NCI-H82 (cell line): ENCODE results near the gene LONP2.

Experiments
- DNase-seq: peaks from one replicate; lab custom pipeline; 2025; lab: John Stamatoyannopoulos, UW

The LONP2 gene, protein sequence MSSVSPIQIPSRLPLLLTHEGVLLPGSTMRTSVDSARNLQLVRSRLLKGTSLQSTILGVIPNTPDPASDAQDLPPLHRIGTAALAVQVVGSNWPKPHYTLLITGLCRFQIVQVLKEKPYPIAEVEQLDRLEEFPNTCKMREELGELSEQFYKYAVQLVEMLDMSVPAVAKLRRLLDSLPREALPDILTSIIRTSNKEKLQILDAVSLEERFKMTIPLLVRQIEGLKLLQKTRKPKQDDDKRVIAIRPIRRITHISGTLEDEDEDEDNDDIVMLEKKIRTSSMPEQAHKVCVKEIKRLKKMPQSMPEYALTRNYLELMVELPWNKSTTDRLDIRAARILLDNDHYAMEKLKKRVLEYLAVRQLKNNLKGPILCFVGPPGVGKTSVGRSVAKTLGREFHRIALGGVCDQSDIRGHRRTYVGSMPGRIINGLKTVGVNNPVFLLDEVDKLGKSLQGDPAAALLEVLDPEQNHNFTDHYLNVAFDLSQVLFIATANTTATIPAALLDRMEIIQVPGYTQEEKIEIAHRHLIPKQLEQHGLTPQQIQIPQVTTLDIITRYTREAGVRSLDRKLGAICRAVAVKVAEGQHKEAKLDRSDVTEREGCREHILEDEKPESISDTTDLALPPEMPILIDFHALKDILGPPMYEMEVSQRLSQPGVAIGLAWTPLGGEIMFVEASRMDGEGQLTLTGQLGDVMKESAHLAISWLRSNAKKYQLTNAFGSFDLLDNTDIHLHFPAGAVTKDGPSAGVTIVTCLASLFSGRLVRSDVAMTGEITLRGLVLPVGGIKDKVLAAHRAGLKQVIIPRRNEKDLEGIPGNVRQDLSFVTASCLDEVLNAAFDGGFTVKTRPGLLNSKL

DNA sequence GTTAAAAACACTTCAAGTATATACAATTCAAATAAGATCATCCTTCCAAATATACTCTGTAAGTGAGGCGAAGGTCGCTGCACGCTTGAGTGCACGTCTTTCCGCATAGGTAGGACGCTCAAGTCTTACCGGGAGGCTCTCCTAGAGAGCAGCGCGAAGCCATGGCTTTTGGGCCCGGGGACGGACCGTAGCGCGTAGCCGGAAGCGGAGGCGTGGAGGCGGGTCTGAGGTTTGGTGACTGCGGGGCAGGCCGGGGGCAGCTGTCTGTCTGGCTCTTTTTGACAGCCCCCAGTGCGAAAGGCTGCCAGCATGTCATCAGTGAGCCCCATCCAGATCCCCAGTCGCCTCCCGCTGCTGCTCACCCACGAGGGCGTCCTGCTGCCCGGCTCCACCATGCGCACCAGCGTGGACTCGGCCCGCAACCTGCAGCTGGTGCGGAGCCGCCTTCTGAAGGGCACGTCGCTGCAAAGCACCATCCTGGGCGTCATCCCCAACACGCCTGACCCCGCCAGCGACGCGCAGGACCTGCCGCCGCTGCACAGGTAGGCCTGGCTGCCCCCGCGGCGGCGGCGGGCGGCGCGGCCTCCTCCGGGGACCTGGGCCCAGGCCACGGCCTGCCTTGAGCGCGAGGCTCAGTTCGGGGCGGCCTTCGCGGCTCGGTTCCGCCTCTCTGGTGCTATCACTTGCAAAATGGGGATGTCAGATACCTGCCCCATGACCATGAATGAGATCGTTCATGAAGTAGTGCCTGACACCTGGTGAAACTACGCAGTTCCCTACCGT is at the start of gene LONP2:
Gene LONP2, plus strand, starts transcription at position 221 of the 783 bp plus-strand sequence. Its CDS starts 89 bp downstream, at position 310.
- peak; percentile 91 for DNase-seq

DNA sequence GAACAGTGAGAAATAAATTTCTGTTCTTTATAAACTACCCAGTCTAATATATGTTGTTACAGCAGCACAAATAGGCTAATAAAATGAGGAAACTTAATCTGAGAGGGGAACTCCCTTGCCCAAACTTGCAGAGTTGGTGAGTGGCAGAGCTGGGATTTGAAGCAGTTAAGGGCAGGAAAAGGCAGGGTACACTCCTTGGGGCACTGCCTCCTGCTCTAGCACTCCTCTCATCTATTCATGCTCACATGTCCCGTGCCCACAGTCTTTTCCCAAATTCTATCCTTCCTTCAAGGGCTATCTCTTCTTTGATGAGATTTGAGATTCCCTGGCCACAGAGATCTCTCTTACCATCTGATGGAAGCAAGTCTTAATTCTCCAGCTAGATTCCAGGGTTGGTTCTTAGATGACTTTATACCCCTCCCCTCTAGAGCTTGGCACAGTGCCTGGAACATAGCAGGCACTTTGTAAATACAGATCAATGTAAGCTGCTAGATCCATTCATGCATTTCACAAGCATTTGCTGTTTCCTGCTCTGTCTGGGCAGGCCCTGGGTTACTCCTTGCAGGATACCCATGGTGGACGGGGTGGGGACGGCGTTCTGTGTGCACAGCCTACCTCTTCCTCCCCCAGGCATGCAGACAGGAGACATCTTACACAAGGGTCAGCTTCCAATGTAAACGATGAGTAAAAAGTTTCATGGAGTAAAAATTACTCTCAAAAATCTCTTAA is 49.1 kb upstream of the LONP2 start:
- DNase-seq = peak; percentile 78

DNA sequence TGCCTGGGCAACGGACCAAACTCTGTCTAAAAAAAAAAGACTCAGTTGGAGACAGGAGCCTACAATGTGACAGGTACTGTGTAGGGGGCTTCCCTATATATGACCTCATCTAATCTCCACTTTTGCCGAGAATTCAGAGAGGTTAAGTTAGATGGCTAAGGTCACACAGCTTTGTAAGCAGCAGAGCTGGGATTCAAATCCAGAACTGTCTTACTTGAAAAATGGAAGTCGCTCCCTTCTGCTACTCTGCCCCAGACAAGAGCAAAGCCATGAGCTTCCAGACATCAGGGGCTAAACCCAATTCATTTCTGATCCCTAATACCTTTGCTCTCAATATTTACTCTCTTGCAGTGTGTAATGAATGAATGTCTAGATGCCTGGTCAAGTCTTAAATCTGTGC is 46.8 kb upstream of the LONP2 start:
- DNase-seq = no peak

DNA sequence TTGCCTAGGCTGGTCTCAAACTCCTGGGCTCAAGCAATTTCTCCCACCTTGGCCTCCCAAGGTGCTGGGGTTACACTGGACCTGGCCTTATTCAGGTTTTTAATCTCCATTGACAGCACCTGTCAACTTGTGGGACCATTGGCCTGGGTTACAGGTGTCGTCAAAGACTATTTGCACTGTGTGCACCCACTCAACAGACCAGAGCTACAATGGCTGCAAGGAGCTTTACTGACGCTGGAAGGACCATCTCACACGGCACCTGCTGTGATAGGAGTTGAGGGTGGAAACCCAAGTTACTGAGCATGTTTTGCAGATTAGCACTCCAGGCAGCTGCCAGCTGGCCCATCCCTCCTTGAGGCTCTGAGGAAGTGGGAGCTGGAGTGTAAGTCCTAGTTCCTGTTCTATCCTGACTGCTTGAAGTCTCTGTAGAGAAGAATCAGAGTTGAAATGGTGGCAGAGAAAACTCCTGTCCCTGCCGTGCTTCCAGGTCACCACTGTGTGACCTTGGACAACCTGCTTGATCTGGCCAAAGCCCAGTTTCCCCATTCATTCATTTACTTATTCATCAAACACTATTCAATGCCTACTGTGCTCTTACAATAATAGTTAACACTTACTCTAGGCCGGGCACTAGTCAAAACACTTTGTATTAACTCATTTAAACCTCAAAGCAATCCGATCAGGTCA is 42.4 kb upstream of the LONP2 start:
- DNase-seq = peak; percentile 60

DNA sequence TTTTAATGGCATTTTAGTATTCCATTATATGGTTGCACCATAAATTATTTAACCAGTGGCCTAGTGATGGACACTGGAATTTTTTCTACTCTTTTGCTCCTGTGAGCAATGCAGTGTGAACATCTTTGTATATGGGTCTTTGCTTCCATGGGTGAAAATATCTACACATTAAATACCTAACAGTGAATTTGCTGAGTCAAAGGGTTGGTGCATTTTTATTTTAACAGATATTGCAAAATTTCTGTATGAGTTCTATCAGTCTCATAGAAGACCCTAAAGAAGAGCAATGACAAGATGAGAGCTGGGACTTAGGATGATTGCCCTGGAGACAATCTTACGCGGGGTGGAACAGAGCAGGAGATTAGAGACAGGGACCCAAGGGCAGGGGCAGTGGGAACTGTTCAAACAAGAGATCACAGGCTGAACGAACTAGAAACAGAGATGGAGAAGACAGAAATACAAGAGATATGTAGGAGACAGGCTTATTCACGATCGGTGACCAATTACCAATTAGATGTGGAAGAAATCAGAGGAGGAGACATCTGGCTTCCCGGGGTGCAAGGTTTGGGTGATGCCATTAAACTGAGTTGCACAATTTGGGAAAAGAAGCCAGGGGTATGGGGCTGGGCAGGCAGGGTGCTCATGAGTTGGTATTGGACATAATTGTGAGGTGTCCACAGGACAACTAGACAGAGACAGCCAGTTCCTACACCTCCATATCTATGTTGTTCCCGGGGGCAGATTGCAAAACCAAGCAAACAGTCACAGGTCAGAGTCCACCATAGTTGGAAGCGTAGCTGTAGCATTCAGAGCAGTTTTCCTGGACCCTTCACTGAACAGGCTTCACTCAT is 39.9 kb upstream of the LONP2 start:
- no peak for DNase-seq

DNA sequence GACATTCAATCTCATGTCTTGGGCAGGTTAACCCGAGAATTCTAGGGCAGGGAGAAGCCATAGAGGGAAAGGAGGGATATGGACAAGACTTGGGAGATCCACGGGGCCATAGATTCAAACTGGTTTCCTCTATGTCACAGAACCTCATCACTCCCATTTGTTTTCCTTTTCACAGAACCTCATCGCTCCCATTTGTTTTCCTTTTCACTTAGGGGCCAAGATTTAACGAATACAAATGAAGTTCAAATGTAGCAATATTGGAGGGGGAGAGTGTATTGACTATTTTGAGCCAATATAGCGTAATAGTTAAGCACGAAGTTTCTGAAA is 39.3 kb upstream of the LONP2 start:
- no peak for DNase-seq

DNA sequence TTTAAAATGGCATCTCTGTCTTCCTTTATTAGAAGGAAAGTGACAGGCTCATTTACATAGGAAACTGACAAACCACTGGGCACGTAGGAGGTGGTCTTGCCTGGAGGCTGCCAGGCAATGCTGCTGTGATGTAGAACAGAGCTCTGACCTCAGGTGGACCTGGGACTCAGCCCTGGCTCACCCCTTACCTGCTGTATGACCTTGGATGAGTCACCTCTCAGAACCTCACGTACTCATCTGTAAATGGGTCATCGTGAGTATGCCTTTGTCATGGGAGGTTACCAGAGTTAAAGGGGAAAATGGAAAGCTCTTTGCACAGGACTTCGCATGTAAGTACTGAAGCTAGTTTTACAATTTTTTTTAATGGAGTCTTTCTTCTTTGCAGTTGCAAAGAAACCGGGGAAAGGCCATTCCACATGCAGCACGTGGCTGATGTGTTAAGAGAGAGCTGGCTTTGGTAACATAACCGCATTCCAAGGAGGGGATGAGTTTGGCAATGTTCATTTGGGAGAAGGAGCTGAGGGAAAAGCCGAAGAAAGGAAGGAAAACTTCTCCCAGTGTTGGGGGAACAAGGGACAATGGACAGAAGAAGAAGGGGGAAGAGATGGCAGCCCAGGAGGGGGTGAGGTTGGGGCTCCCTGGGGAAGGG is 37.4 kb upstream of the LONP2 start:
- no peak for DNase-seq

DNA sequence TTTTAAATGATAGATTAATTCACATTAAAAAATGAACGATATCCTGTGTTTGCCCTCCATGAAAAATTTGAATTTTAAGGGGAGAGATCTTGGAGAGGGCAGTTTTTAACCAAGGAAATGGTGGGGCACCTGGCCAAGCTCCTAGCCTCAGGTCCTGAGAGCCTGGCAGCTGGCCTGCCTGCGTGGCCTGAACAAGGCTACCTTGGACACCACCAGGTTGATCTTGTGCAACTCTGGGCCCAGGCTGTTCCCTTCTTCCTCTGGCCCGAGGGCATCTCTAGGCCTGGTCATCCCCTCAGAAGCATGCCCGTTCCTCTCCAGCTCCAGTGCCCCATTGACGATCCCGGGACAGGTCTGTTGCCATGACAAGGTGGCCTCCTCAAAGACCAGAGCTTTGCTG is 33.4 kb upstream of the LONP2 start:
- DNase-seq = no peak

DNA sequence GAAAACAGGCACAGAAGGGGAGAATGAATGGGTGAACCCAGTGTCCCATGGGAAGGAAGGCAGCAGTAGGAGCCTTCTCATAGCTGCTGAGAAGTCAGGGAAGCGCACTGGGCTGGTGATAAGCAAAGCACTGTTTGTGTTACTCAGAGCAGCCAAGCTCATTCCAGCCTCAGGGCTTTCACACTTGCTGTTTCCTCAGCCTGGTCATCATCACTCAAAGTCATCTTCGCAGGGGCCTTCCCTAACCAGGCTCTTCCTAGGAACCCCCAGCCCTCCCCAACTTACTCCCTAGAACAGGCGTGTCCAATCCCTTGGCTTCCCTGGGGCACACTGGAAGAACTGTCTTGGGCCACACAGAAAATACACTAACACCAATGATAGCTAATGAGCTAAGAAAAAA is 32.1 kb upstream of the LONP2 start:
- no peak for DNase-seq

DNA sequence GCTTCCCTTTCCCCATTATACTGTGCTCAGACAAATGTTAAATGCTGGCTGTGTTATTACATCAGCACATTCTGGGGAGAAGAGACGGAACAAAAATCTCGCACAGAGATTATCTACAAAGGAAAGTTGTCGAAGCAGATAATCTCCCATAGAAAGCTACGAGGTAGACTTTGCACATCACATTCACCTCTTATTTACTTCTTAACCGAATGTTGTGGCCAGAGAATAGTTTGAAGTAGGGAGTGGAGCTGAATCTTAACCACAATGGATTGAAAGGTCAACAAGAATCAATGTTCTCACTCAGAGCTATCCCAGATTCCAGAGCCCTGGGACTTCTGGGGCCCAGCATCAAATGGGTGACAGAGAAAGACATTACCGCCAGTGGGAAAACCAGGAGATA is 28.4 kb upstream of the LONP2 start:
- DNase-seq = no peak

DNA sequence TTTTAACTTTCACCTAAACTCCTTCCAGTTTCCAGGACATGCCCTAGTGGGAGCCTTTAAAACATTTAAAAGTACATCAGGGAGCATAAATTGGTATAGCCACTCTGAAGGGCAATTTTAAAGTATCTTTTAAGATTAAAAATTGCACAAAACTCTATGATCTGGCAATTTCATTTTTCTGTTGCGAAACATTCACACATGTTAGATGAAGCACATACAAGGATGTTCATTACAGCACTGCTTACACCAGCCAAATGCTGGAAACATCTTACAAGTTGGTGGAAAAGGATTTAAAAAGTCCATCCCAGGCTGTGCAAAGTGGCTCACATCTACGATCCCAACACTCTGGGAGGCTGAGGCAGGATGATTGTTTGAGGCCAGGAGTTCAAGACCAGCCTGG is 26.4 kb upstream of the LONP2 start:
- no peak for DNase-seq

DNA sequence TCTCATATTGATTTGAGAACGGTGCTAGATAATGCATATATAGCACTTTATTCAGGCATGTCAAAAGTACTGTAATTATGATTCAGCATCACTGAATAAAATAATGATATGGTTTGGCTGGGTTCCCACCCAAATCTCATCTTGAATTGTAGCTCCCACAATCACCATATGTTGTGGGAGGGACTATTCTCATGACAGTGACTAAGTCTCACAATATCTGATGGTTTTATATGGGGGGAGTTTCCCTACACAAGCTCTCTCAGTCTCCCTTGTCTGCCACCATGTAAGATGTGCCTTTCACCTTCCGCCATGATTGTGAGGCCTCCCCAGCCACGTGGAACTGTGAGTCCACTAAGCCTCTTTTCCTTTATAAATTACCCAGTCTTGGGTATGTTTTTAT is 25.6 kb upstream of the LONP2 start:
- no peak for DNase-seq

DNA sequence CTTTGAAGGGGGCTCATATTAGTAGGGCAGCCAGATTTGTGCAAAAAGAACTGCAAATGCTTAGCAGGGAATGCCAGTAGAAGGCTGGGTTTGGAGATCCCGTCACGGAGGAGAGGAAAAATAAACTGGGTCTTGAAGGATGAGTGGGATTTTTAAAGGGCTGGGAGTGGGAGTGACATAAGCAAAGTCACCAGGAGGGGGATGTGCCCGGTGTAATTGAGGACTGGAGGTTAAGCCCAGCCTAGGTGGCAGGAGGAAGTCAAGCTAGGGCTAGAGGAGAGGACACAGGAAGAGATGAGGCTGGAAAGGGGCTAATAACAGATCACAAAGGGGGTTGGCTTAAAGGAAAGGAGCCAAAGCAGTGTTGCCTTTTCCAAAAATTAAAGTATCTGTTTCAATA is 23.2 kb upstream of the LONP2 start:
- no peak for DNase-seq

DNA sequence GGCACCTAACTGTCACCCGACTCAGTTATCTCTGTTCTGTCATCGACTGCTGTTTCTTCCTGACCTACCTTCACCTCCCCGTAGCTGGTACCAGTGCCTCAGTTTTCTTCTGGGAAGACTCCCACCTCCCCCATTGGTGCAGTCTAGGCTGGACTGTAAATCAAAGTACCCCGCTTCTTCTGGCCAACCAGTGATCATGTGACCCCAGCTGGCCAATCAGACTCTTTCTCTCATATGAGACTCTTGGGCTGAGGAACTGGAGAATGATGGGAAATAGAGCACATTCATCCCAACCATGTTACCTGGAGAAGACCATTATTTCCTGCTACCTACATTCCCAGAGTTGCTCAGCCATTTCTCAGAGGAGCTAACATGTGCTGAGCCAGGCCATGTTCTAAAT is 20.6 kb upstream of the LONP2 start:
- DNase-seq = no peak

DNA sequence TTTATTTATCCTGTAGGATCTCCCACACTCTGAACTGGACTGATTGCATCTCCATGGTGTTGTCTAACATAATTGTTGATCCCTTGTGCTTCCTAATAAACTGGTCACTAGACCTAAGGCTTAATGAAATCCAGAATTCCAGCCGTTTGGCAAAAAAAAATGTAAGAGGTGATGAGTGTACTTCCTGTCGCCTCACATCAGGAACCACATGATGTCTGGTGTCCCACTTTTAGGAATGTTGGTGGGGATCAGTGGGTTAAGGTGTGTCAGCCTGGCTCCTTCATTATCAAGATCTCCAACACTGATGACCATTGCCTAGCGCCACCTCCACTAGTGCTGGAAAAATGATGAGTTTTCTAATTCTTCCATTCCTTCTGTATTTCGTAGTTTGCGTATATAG is 18.6 kb upstream of the LONP2 start:
- DNase-seq = no peak

DNA sequence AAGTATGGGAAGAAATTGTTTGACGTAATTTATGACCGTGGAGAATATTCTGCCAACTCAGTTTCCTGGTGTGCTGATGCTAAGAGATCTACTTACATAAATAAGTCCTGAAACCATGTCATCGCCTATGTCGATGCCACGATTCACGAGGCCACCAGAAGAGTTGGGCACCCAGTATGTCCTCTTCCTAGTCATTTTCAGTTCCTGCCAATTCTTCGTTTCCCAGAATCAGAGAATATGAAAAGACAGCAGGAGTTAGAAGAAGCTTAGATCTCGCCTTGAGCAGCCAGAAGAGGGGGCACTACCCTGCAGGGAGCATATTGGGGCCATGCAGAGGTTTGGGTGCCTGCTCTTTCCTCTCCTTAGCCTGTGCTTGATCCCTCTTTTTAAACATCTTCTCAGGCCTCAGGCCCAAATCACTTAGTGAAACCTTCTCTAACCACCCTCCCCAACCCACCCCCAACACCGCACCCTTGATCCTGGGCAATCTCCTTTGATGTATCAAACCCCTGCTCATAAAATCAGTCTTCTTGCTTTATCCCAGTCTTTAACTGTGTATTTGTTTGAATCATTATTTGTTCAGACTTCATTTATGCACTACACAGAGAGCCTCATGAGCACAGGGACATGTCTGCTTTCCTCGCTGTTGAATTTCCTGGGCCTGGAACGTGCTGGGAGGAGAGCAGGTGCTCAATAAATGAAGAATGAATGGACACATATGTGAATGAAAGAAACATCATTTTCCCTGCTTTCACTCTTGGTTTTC is 12.2 kb upstream of the LONP2 start:
- peak; percentile 49 for DNase-seq

DNA sequence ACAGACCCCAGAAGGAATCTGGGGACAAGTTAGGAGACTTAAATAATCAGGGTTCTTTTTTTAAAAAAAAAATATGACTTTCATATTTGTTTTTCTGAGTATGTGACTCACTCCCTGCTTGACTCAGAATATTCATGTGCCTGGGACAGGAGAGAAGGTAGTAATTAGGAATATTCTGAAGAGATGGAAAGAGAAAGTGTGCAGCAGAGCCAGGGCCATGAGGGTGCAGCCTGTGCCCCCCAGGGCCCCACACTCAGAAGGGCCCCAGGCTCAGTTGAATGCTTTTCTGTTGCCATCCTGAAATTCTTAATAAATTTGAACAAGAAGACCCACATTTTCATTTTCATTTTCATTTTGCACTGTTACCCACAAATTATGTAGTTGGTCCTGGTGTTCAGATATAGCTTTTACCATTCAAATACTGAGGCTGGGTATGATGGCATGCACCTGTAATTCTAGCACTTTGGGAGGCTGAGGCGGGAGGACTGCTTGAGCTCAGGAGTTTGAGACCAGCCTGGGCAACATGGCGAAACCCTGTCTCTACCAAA is 11.5 kb upstream of the LONP2 start:
- DNase-seq = no peak

DNA sequence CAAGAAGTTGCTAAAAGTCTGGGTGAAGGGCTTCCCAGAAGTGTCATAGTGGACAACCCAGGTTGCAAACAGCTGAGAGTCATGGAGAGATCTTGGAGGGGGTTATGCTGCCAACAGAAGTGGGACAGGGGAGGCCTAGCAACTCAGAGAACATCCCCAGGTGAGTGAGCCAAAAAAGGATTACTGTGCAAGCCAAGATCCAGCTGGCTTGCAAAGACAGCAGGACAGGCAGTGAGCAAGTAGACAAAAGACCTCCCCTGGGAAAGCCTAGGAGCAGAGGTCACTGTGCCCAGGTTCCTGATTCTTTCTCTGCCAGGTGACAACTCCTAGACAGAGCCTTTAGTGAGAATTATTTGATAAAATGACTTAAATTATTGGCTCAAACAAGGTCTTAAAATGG is 9.5 kb upstream of the LONP2 start:
- DNase-seq = no peak

DNA sequence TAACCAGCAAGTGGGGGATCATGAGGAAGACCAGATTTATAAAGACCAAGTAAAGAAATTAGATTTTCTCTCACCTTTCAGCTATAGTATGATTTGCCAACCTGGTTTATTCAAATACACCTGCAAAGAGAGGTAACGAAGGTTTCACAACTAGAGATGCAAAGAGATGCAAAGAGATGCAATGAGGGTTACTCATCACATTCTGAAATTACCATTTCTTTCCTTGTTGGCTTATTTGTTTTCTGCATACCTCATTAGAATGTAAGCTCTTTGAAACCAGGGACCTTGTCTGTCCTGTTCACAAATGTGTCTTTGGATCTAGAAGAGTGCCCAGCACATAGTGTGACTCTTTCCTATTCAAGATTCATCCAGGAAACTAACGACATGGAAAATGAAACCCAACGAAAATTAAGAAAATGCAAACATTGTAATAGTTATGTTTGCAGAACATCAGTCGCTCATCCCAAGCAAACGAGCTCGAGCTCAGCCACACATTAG is 9.0 kb upstream of the LONP2 start:
- DNase-seq = no peak
